GM12801 (cell line): ENCODE results near the gene MACROD2.

Experiments
- TF ChIP-seq, protein P1 (sequence below): IDR thresholded peaks from one replicate; pipeline ENCODE4 v1.5.1; 2011; ENCODE audit warnings: control low read depth; ENCODE audit not compliant: insufficient read length; ENCODE audit errors: extremely low read depth

MACROD2 gene

DNA sequence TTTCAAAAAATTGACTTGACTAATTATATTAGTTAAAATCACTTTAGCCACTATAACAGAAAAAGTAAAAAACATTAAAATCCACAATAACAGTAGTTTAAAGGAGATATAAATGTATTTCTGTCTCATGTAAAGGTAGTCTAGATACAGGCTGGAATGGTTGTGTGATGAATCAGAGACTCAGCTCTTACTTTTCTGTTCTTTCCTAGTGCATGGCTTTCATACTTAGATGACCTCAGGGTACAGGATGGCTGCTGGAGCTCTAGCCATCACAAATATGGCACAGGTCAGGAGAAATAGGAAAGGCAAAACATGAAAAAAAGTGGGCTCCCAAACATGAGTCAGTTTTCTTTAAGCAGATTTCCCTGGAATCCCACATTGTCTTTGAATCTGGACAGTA, 499.8 kb downstream of the MACROD2 start:
- TF ChIP-seq, protein P1, sequence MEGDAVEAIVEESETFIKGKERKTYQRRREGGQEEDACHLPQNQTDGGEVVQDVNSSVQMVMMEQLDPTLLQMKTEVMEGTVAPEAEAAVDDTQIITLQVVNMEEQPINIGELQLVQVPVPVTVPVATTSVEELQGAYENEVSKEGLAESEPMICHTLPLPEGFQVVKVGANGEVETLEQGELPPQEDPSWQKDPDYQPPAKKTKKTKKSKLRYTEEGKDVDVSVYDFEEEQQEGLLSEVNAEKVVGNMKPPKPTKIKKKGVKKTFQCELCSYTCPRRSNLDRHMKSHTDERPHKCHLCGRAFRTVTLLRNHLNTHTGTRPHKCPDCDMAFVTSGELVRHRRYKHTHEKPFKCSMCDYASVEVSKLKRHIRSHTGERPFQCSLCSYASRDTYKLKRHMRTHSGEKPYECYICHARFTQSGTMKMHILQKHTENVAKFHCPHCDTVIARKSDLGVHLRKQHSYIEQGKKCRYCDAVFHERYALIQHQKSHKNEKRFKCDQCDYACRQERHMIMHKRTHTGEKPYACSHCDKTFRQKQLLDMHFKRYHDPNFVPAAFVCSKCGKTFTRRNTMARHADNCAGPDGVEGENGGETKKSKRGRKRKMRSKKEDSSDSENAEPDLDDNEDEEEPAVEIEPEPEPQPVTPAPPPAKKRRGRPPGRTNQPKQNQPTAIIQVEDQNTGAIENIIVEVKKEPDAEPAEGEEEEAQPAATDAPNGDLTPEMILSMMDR: no peak

DNA sequence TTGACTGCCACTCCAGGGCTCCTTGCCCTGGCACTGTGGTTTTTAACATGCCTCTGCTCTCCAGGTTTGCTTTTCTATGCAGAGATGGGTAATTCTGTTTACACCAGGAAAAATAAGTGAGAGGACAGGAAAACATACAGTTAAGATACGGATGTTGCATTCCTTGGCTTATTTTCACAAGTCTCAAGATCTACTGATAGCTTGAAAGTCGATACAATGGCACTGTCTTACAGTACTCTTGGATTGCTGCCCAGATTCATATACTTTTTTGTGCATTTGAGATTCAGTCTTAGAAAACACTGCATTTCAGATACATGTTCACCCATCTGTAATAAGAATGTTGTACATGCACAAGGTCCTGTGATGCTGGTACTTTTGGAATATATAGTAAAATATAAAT, 501.7 kb downstream of the MACROD2 start:
- TF ChIP-seq, protein P1: no peak

DNA sequence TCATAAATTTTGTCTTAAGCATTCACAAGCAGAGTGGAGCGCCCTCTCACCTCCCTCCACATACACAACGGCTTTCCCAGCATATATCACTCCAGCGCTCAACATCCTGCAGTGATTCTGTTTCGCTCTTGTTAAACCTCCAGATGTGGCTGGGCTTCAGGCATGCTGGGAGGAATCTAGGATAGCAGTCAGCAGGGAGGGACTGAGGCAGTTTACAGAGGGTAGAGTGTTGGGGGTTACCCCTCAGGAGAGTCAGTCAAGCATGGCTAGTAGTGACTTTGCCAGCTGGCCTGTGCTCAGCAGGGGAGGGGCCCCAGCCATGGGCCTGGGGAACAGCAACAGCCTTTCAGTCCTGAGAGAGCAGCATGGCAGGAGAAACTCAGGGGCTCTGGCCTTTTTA, 503.5 kb downstream of the MACROD2 start:
- TF ChIP-seq, protein P1: no peak

DNA sequence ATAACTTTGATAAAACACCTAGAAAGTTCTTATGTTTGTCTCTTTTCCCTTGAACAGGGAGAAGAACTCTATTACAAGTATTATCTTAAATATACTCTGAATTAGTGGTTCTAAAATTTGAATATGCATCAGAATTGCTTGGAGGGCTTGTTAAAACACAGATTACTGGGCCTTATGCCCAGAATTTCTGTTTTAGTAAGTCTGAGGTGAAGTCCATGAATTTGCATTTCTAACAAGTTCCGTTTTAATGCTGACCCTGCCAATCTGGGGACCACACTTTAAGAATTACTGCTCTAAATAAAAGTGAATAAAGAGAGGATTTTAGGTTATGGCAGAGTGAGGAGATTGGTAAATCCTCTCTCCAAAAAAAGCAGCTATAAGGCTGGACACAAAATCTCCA, 510.2 kb downstream of the MACROD2 start:
- TF ChIP-seq, protein P1: no peak

DNA sequence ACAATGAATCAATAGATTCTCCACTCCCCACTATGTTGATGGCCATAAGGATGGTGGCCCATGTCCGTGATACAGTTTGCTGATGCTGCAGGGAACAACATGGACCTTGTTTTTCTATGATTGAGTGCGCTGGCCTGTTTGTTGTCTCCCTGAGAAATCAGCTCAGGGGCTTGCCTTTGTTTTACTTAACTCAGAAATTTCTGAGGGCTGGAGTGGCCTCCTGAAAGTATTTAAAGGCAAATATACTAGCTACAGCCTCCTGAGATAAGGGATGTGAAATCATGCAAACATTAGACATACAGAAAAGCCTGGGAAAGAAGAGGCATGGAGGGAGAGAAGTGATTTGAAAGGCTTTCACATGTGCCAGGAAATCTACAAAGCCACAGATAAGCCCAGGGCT, 512.4 kb downstream of the MACROD2 start:
- TF ChIP-seq, protein P1: no peak

DNA sequence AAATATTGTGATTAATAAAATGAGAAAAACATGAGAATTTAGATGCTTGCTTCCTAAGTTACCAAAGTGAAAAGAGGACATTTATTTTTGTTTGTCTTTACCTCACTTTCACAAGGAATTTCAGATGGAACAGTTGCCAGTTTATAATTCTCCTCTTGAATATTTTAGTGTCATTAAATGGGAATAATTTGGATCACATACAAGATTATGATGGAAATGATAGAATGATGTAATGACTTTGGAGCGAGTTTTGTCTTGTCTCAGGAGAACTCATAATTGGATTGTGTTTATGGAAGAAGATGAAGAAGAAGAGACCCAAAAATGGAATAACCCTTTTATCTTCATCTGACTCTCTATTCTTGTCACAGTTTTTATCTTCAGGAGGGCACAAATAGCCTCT, 515.0 kb downstream of the MACROD2 start:
- TF ChIP-seq, protein P1: no peak

DNA sequence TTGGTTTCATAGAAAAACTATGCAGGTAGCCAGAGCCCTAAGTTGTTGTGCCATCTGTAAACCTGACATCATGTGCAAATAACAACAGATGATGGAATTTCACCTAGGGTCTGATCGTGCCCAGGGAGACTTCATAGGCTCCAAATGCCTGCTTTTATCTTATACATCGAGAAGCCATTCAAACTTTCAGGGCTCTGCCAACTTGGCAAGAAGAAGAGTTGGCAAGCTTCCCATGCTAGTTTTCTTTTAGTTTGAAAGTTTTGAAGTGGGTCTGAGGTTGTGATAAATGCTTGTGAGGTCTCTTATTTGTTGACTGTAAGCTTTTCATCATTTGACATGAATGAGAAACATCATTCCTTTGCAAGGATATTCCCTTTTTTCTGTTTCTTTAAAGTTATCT, 517.5 kb downstream of the MACROD2 start:
- TF ChIP-seq, protein P1: no peak

DNA sequence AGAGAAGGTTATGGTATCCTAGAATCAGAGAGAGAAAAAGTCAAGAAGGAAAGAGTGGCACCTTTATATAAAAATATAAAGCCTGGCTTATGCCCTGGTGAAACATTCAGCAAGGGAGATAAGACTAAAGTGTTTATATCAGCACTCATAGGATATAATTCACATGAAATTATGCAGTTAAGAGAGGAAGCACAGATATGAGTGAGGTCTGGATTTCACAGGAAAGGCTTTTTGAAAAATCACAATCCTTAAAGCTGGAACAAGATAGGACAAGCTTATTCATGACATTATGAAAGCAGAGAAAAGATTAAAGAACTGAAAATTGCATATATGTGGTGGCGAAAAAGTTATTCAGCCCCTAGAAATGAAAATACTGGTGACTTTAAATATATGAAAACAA, 523.3 kb downstream of the MACROD2 start:
- TF ChIP-seq, protein P1: no peak
